Panc1 (cell line): ENCODE measurements around the gene MTHFSD. TPM values are rescaled to one million over a fixed set of nuclear protein-coding genes. Genes with fewer than 3 reads are reported as not detected.

ENCODE experiments used
- ATAC-seq: fragments of 200-7000 bp; cut with Tn5 transposase; 2 replicates; pipeline ENCODE4 v1.9.1; 2020; ENCODE audit warnings: mild to moderate bottlenecking, moderate library complexity
- BruUV-seq: library from RNA; stranded (reverse); fragments of 400-500 nt; replicated peaks from 2 replicates; lab custom pipeline; 2021; lab: Mats Ljungman, UMichigan
- CTCF ChIA-PET: fragments of 300-600 bp; sonication (Branson Sonifier 250); formaldehyde crosslinking; loops from one replicate; lab custom pipeline; 2022; ENCODE audit warnings: antibody characterized with exemption; lab: Charles Lee
- POLR2A ChIA-PET: fragments of 300-600 bp; sonication (Branson Sonifier 250); formaldehyde crosslinking; loops from one replicate; lab custom pipeline; 2022; ENCODE audit warnings: antibody characterized with exemption; lab: Charles Lee
- DNase-seq: peaks from one replicate; pipeline ENCODE4 v3.0.0-alpha.2; 2010; ENCODE audit warnings: low read depth, low spot score
- H3K27ac ChIP-seq: 2 replicates; pipeline ENCODE4 v1.5.1; 2011; ENCODE audit warnings: mild to moderate bottlenecking, low read length, inconsistent platforms
- H3K27me3 ChIP-seq: fragments of 200-500 bp; sonication (Bioruptor generic); 2 replicates; pipeline ENCODE4 v1.6.0; 2014; ENCODE audit warnings: low read length, inconsistent platforms; ENCODE audit not compliant: control insufficient read depth, insufficient read depth
- H3K36me3 ChIP-seq: fragments of 200-500 bp; sonication (Bioruptor generic); 2 replicates; pipeline ENCODE4 v1.5.1; 2014; ENCODE audit warnings: inconsistent platforms, mild to moderate bottlenecking, low read length, moderate library complexity; ENCODE audit not compliant: control insufficient read depth, insufficient read depth
- H3K4me1 ChIP-seq: 2 replicates; pipeline ENCODE4 v1.5.1; 2011; ENCODE audit warnings: inconsistent platforms, mild to moderate bottlenecking, low read length, moderate library complexity; ENCODE audit not compliant: control insufficient read depth, insufficient read depth
- H3K4me3 ChIP-seq, 2 experiments: 2 replicates each; pipeline ENCODE4 v1.5.1; 2011 to 2012; ENCODE audit warnings: low read depth in 2 of 2, low read length in 2 of 2, mild to moderate bottlenecking in 2 of 2, inconsistent platforms in 1 of 2, moderate library complexity in 1 of 2
- H3K9me3 ChIP-seq: fragments of 200-500 bp; sonication (Bioruptor generic); 2 replicates; pipeline ENCODE4 v1.5.1; 2014; ENCODE audit warnings: low read depth, mild to moderate bottlenecking, inconsistent platforms, low read length, moderate library complexity; ENCODE audit not compliant: control insufficient read depth, insufficient read depth
- CTCF ChIP-seq: fragments of 450-650 bp; IDR thresholded peaks from 2 replicates; pipeline ENCODE4 v1.5.1; 2017; ENCODE audit warnings: mild to moderate bottlenecking
- POLR2AphosphoS5 ChIP-seq: IDR thresholded peaks from 2 replicates; pipeline ENCODE4 v1.6.1; 2012; ENCODE audit warnings: mild to moderate bottlenecking, low read depth, low read length, moderate library complexity
- REST ChIP-seq, 2 experiments: IDR thresholded peaks; 2 replicates each; pipeline ENCODE4 v1.6.1; 2011 to 2012; ENCODE audit warnings: low read depth in 2 of 2, control low read depth in 1 of 2, low read length in 1 of 2, mild to moderate bottlenecking in 1 of 2, moderate library complexity in 1 of 2; ENCODE audit not compliant: insufficient read depth in 1 of 2
- SIN3A ChIP-seq: IDR thresholded peaks from 2 replicates; pipeline ENCODE4 v1.6.1; 2012; ENCODE audit warnings: low read depth, mild to moderate bottlenecking, low read length, moderate library complexity, borderline replicate concordance; ENCODE audit not compliant: insufficient read depth
- TCF7L2 ChIP-seq: IDR thresholded peaks from 2 replicates; pipeline ENCODE4 v1.6.1; 2011; ENCODE audit warnings: mild to moderate bottlenecking, low read depth, low read length, inconsistent platforms
- in situ Hi-C: cut with HindIII; loops from 2 replicates; pipeline ENCODE4 v1.10.0; 2016; ENCODE audit warnings: low sequenced_read_pairs, low pct_unique_long_range_greater_than_20kb
- intact Hi-C: fragments of 100-400 bp; cut with micrococcal nuclease; formaldehyde crosslinking; loops from one replicate; pipeline ENCODE4 v1.10.0; 2022; ENCODE audit not compliant: unreplicated experiment
- total RNA-seq: library from RNA; stranded (reverse); gene quantifications from one replicate; pipeline ENCODE4 v1.2.1, GENCODE V29; 2021; ENCODE audit not compliant: unreplicated experiment

MTHFSD gene
- total RNA-seq, 1 experiment from 2014 or later: 16.5 TPM

- Histone ChIP-seq H3K27ac (peak overlapping the region; percentile 97), H3K36me3 (no peaks in the 10 kb centered on the region; the same call in 1 of the 2 replicates), H3K4me3 (no peak overlapping the region), H3K27me3 (no peaks in the 10 kb centered on the region), H3K4me1 (peaks cover 44% of the 10 kb centered on the region), H3K9me3 (no peaks in the 10 kb centered on the region)
- intact Hi-C loops (loop anchor here (5.0 kb wide), 1 partner anchor 259 kb away; no protein-coding TSS in a partner anchor), in situ Hi-C loops (no loop called here)
- ChIA-PET CTCF (no interaction called here), POLR2A (no interaction called here)
- TF ChIP-seq POLR2AphosphoS5 (no peak), CTCF (no peak), SIN3A (no peak), REST (IDR thresholded peaks at IDR 0.05; ENCODE audit: insufficient read depth in 1 of 2, low read depth in 2 of 2, low read length in 1 of 2) (no peak), TCF7L2 (no peak)
- ATAC-seq (no peak), DNase-seq (no peak)
- no TSS peak for BruUV-seq
These were observed 18.2 kb upstream of the MTHFSD start for GRCh38 chr16:86573215-86573614.

- peak overlapping the region; percentile 97 for H3K27ac ChIP-seq
These were observed 17.6 kb upstream of the MTHFSD start for GRCh38 chr16:86572606-86573005.

More at GRCh38 chr16:86572606-86573005, 17.6 kb upstream of the MTHFSD start:
- no peak for DNase-seq
- ChIA-PET CTCF (no interaction called here), POLR2A (interaction anchor here (0.7 kb wide), 1 partner anchor 99 kb away, joined by 5 read pairs; no protein-coding TSS in a partner anchor)
- in situ Hi-C loops: no loop called here
- Histone ChIP-seq H3K4me3 (peak overlapping the region in 1 of 2 experiments; percentile 86; a peak in 1 of 4 replicates), H3K9me3 (no peaks in the 10 kb centered on the region), H3K36me3 (no peaks in the 10 kb centered on the region; the same call in 1 of the 2 replicates), H3K4me1 (peaks cover 42% of the 10 kb centered on the region), H3K27me3 (no peaks in the 10 kb centered on the region)
- TF ChIP-seq REST (IDR thresholded peaks at IDR 0.05; ENCODE audit: insufficient read depth in 1 of 2, low read depth in 2 of 2, low read length in 1 of 2) (no peak), SIN3A (no peak), TCF7L2 (no peak), POLR2AphosphoS5 (no peak), CTCF (no peak)
- BruUV-seq: no TSS peak
- ATAC-seq: no peak
- intact Hi-C loops: loop anchor here (5.0 kb wide), 1 partner anchor 260 kb away; no protein-coding TSS in a partner anchor
